Activated T-helper 2 cell treated with anti-CD3 and anti-CD28 coated beads, Interferon-gamma antibody, Interleukin-2, Interleukin-4, amounts not matched to agents 10 μg/mL and 5 μg/mL and 100 μg/mL, durations not matched to agents 14 hours and 24 hours and 36 hours (primary cell): ENCODE results near the gene NEK3. TPM values are rescaled to one million over a fixed set of nuclear protein-coding genes. Genes with fewer than 3 reads are reported as not detected.
"Not testable (repeated sequence)": the region's sequence is repeated elsewhere in the genome, so short reads cannot be mapped to it uniquely, and the experiment has no call there.

ENCODE experiments used
- DNase-seq: peaks from one replicate; pipeline ENCODE4 v3.0.0; 2021; ENCODE audit warnings: low spot score
- H3K27ac Mint-ChIP-seq: one replicate; pipeline ENCODE4 v1.8.0; 2021; ENCODE audit warnings: mixed read lengths
- H3K27me3 Mint-ChIP-seq: one replicate; pipeline ENCODE4 v1.8.0; 2021; ENCODE audit warnings: low read depth, mixed read lengths
- H3K36me3 Mint-ChIP-seq: one replicate; pipeline ENCODE4 v1.8.0; 2021; ENCODE audit warnings: low read depth, mixed read lengths
- H3K4me1 Mint-ChIP-seq: one replicate; pipeline ENCODE4 v1.8.0; 2021; ENCODE audit warnings: low read depth, mixed read lengths
- H3K4me3 Mint-ChIP-seq: one replicate; pipeline ENCODE4 v1.8.0; 2021; ENCODE audit warnings: low read depth, mild to moderate bottlenecking, moderate library complexity, mixed read lengths
- H3K9me3 Mint-ChIP-seq: one replicate; pipeline ENCODE4 v1.8.0; 2021; ENCODE audit warnings: mixed read lengths
- intact Hi-C: fragments of 100-400 bp; cut with micrococcal nuclease; formaldehyde crosslinking; loops from one replicate; pipeline ENCODE4 v1.15.1; 2023
- total RNA-seq: library from RNA; stranded (reverse); gene quantifications from 2 replicates; pipeline ENCODE4 v1.2.3, GENCODE V29; 2022

Gene NEK3
- total RNA-seq: 9.4 and 10.0 TPM in 2 replicates

DNA sequence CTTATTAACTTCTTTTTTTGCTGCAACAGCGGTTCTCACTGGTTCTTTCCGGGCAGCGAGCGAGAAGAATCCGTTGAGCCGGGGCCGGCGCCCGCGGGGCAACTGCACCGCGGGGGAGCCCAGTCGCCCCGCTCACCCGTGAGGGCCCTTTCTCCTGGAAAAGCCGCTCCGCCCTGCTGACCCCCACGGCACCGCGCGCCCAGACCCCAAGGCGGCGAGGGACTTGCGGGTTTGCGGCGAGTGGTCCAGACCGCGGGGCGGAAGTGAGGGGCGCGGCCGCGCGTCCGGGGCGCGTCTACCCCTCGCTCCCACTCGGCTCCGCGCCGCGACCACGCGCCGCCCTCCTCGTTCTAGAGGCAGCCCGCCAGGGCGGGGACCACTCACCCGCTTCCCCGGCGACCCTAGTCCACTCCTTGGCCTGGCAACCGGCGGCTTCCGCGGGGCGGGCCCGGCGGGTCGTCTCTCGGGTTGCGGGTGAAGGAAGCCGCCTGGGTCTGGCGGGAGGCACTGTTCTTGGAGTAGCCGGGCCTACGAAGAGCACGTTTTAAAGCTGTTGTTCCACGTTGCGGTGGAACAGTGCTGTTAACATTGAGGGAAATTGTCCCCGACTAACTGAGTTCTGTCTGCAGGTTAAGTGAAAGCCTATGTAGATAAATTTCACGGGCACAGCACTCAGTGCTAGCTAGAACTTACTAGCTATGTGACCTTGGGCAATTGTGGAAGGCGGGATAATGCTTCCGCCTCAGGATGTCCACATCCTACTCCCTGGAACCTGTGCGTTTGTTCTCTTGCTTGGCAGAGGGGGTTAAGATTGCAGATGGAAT lies at the start of gene NEK3:
Gene NEK3 (minus strand): TSS at position 439 of the 824 bp plus-strand sequence. CDS start 3,406 bp downstream, outside the sequence.
- Mint-ChIP-seq H3K36me3 (no peaks in the 10 kb centered on the region), H3K4me1 (peaks cover 46% of the 10 kb centered on the region), H3K27ac (peak within 1 kb of the TSS; percentile 67), H3K27me3 (peaks cover 3% of the 10 kb centered on the region), H3K9me3 (no peaks in the 10 kb centered on the region), H3K4me3 (peak within 1 kb of the TSS; percentile 80)
- intact Hi-C loops: loop anchor here (2.0 kb wide), 1 partner anchor 35 kb away; no protein-coding TSS in a partner anchor
- DNase-seq: peak; percentile 53

- H3K27me3 Mint-ChIP-seq, H3K9me3 Mint-ChIP-seq, H3K27ac Mint-ChIP-seq, H3K36me3 Mint-ChIP-seq, H3K4me3 Mint-ChIP-seq, intact Hi-C loops, H3K4me1 Mint-ChIP-seq, DNase-seq: not testable (repeated sequence)
These were observed 49.0 kb upstream of the NEK3 start for GRCh38 chr13:52208384-52208783.

- H3K27me3 Mint-ChIP-seq, H3K36me3 Mint-ChIP-seq, H3K27ac Mint-ChIP-seq, H3K9me3 Mint-ChIP-seq, H3K4me3 Mint-ChIP-seq, H3K4me1 Mint-ChIP-seq, intact Hi-C loops, DNase-seq: not testable (repeated sequence)
These were observed 48.5 kb upstream of the NEK3 start for GRCh38 chr13:52207896-52208295.

DNA sequence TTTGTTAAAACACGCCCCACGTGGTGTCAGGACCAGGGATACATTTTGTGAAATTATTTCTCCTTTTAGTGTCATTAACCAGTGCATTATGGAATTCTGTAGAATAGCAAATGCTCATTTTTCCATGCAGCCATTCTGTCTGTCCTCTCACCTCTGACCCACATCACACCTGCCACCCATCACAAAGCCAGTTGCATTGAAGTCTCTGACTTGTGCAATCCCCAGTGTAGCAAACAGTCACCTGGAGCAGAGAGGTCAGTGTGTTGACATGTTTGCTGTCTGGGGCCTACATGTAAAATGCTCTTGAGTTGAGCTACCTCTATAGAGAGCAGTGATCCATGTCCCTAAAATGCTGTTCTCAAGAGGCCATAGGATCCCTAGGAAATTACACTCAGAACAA lies 47.9 kb upstream of the NEK3 start:
- H3K4me3 Mint-ChIP-seq, intact Hi-C loops, H3K27ac Mint-ChIP-seq, H3K4me1 Mint-ChIP-seq, H3K9me3 Mint-ChIP-seq, DNase-seq, H3K27me3 Mint-ChIP-seq, H3K36me3 Mint-ChIP-seq: not testable (repeated sequence)

DNA sequence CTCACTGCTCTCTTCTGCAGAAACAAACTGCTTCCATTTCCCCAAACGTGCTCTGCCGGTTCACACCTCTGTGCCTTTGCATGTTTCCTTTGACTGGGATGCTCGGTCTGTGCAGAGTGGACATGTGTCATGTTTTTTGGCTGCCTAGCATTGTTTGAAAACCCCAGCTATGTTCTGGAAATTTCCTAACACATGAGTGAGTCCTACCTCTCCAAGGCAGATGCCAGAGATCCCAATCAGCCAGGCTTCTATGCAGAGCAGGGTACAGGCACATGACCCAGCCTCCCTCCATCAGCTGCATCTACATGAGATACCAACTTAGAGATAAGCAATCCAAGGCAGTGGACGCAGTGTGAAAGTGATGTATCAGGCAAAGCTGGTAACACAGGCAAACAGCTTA lies 45.1 kb upstream of the NEK3 start:
- H3K9me3 Mint-ChIP-seq, H3K4me3 Mint-ChIP-seq, DNase-seq, H3K36me3 Mint-ChIP-seq, H3K27me3 Mint-ChIP-seq, H3K27ac Mint-ChIP-seq, H3K4me1 Mint-ChIP-seq, intact Hi-C loops: not testable (repeated sequence)

DNA sequence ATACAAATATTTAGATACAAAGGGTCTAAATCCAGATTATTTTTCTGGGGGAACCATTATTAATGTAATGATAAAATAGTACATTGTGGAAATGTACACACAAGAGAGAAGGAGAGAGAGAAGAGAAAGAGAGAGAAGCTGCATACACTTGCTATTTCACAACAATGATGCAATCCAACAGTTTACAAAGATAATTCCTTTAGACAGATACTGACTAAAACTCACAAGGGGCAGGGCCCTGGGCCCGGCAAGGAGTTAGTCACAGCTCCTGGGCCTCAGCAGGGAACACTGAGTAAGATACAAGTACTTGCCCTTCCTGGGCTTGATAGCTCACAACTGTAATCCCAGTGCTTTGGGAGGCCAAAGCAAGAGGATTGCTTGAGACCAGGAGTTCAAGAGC lies 44.5 kb upstream of the NEK3 start:
- DNase-seq, H3K4me1 Mint-ChIP-seq, intact Hi-C loops, H3K27ac Mint-ChIP-seq, H3K9me3 Mint-ChIP-seq, H3K4me3 Mint-ChIP-seq, H3K27me3 Mint-ChIP-seq, H3K36me3 Mint-ChIP-seq: not testable (repeated sequence)

DNA sequence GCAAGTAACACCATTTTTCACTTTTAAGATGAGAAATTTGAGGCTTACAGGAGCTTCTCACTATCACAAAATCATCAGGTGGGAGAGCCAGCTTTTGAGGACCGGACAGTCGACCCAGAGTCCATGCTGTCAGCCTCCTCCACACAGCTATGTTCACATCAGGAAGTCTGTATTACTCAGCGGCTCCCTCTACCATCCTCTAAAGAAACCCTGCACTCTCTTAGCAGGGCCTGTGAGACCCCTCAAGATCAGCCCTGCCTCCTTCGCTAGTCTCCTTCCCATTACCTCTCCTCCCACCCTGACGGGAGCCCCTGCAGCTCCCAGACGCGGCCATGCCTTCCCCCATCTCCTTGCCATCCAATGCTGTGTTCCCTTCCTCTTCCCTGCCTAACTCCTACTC lies 43.1 kb upstream of the NEK3 start:
- H3K4me1 Mint-ChIP-seq, DNase-seq, intact Hi-C loops, H3K27me3 Mint-ChIP-seq, H3K9me3 Mint-ChIP-seq, H3K4me3 Mint-ChIP-seq, H3K36me3 Mint-ChIP-seq, H3K27ac Mint-ChIP-seq: not testable (repeated sequence)

- H3K27ac Mint-ChIP-seq, H3K4me3 Mint-ChIP-seq, H3K4me1 Mint-ChIP-seq, H3K27me3 Mint-ChIP-seq, H3K36me3 Mint-ChIP-seq, intact Hi-C loops, DNase-seq, H3K9me3 Mint-ChIP-seq: not testable (repeated sequence)
These were observed 42.2 kb upstream of the NEK3 start for GRCh38 chr13:52201439-52202193.

DNA sequence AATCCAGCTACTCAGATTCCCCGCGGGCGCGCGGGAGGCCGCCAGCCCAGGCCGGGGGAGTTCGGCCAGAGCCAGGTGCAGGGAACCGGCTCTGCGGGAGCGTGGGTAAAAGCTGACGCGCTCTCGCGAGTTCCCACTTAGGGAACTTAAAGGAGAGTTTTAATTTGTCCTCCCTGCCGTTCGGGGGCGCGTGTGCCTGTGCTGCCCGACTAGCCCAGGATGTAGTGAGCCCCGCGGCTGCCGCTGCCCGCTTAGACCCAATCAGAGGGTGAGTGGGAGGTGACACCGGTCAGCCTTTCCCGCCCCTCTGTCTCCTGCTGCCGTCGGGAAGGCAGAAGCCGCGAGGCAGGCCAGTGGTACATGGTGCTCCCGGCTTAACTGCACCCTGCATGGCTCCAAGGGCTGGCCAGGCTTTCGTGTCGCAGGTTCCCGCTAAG lies 36.0 kb upstream of the NEK3 start:
- no peaks in the 10 kb centered on the region for H3K36me3 Mint-ChIP-seq
- intact Hi-C loops: loop anchor here (2.0 to 10.0 kb wide), 5 partner anchors 37 to 741 kb away; partner anchors contain the start of genes CKAP2, INTS6, NEK3 and NEK5
- peaks cover 7% of the 10 kb centered on the region for H3K4me1 Mint-ChIP-seq
- DNase-seq: peak; percentile 57
- peak overlapping the region; percentile 95 for H3K4me3 Mint-ChIP-seq
- peak overlapping the region; percentile 96 for H3K27ac Mint-ChIP-seq
- no peaks in the 10 kb centered on the region for H3K9me3 Mint-ChIP-seq
- H3K27me3 Mint-ChIP-seq: no peaks in the 10 kb centered on the region

DNA sequence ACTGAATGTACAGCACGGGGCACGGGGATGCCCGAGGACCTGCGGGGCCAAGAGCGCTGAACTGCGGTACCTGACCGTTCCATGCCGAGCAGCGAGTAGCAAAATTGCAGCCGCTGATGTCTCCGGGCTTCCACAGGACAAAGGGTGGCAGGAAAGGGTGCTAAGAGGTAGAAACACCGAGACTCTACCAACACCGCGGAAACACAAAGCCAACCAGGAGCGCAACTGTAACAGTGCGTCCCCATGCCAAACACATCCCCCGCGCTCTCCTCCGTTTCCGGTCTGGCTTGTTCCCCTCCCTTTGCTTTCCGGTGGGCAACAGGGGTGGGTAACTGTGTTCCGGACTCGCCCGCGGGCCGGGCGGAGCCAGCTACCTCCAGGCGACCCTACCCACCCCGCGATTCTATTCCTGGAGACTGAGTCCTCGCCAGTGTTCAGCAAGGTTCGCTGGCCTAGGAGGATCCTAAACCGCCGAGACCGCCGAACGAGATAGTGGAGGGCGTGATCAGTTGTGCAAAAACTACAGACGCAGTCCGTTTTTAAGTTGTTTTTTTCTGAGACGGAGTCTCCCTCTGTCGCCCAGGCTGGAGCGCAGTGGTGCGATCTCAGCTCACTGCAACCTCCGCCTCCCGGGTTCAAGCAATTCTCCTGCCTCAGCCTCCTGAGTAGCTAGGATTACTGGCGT lies 34.9 kb upstream of the NEK3 start:
- H3K4me1 Mint-ChIP-seq: peaks cover 9% of the 10 kb centered on the region
- no peaks in the 10 kb centered on the region for H3K9me3 Mint-ChIP-seq
- peaks cover 9% of the 10 kb centered on the region for H3K36me3 Mint-ChIP-seq
- peak overlapping the region; percentile 96 for H3K27ac Mint-ChIP-seq
- H3K4me3 Mint-ChIP-seq: peak overlapping the region; percentile 95
- no peaks in the 10 kb centered on the region for H3K27me3 Mint-ChIP-seq
- intact Hi-C loops: loop anchor here (1.0 to 10.0 kb wide), 6 partner anchors 36 to 740 kb away; partner anchors contain the start of genes ALG11, CKAP2, INTS6 and NEK3
- DNase-seq: peak; percentile 88

- intact Hi-C loops: loop anchor here (1.0 to 10.0 kb wide), 6 partner anchors 35 to 739 kb away; partner anchors contain the start of genes ALG11, CKAP2, INTS6 and NEK3
- DNase-seq: not testable (repeated sequence)
These were observed 34.3 kb upstream of the NEK3 start for GRCh38 chr13:52193587-52194183.

GRCh38 chr13:52187424-52188187 lies 28.2 kb upstream of the NEK3 start:
- H3K27me3 Mint-ChIP-seq, intact Hi-C loops, H3K4me3 Mint-ChIP-seq, DNase-seq, H3K9me3 Mint-ChIP-seq: not testable (repeated sequence)
- peaks cover 23% of the 10 kb centered on the region for H3K4me1 Mint-ChIP-seq
- peaks cover 32% of the 10 kb centered on the region for H3K36me3 Mint-ChIP-seq
- peak overlapping the region; percentile 52 for H3K27ac Mint-ChIP-seq

More at GRCh38 chr13:52193587-52194183, 34.3 kb upstream of the NEK3 start:
- H3K27me3 Mint-ChIP-seq, H3K4me1 Mint-ChIP-seq, H3K9me3 Mint-ChIP-seq: not testable (repeated sequence)
- peak overlapping the region; percentile 96 for H3K27ac Mint-ChIP-seq
- H3K36me3 Mint-ChIP-seq: peaks cover 11% of the 10 kb centered on the region
- H3K4me3 Mint-ChIP-seq: peak overlapping the region; percentile 95
